ENCODE data around the gene HTR3D.
"Not testable (repeated sequence)": the region's sequence is repeated elsewhere in the genome, so short reads cannot be mapped to it uniquely, and the experiment has no call there.

HTR3D gene

GRCh38 chr3:184068344-184068743 lies 36.8 kb downstream of the HTR3D start:
- Histone ChIP-seq H3K9ac (ENCODE audit: low read depth, low read length) (no peak overlapping the region), H3K4me1 (ENCODE audit: insufficient read depth, low read length) (no peaks in the 10 kb centered on the region), H3K36me3 (ENCODE audit: insufficient read depth, low read length) (no peaks in the 10 kb centered on the region), H3K9me3 (ENCODE audit: control insufficient read depth, insufficient read depth, low read length) (peaks cover 4% of the 10 kb centered on the region)

GRCh38 chr3:184071142-184071541 lies 39.6 kb downstream of the HTR3D start:
- not testable (repeated sequence) for H3K4me1 ChIP-seq (ENCODE audit: insufficient read depth, low read length); H3K9ac ChIP-seq (ENCODE audit: low read depth, low read length); H3K36me3 ChIP-seq (ENCODE audit: insufficient read depth, low read length); H3K9me3 ChIP-seq (ENCODE audit: control insufficient read depth, insufficient read depth, low read length)

DNA sequence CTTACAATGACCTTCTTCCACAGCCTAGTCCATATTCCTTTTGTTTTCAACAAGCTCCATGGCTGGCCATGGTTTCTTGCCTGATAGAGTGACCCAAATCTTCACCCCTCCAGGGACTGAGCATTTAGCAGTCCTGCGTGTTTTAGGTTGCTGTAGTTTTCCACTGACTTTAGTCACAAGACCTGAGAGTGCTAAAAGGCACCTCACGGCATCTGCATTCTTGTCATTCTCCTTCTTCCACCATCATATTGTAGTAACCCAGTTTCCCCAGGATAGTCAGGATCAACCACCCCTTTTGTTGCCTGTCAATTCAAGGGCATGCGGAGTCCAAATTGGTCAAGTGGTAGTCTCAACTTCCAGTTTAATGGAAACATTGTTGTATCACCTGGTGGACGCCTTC lies 42.1 kb downstream of the HTR3D start:
- peaks cover 6% of the 10 kb centered on the region; the same call in 1 of the 2 replicates for H3K4me1 ChIP-seq (ENCODE audit: insufficient read depth, low read length)
- H3K9me3 ChIP-seq (ENCODE audit: control insufficient read depth, insufficient read depth, low read length), result peaks cover 4% of the 10 kb centered on the region
- no peak overlapping the region for H3K9ac ChIP-seq (ENCODE audit: low read depth, low read length)
- no peaks in the 10 kb centered on the region for H3K36me3 ChIP-seq (ENCODE audit: insufficient read depth, low read length)

DNA sequence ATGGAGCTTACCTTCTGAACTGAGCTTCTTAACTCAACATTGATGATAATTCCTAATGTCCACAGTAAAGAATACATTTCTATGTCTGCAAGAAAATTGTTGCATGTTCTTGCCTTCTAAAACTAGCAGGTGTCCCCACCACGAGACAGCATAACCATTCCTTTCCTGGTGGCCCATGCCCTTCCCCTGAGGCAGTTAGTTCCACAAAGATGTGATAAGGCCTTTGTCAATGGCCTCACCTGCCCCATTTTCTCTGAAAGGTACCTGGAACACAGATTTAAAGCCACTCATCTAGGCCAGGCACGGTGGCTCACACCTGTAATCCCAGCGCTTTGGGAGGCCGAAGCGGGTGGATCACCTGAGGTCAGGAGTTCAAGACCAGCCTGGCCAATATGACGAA lies 44.4 kb downstream of the HTR3D start:
- Histone ChIP-seq H3K9ac (ENCODE audit: low read depth, low read length) (no peak overlapping the region), H3K36me3 (ENCODE audit: insufficient read depth, low read length) (no peaks in the 10 kb centered on the region), H3K4me1 (ENCODE audit: insufficient read depth, low read length) (peaks cover 6% of the 10 kb centered on the region; the same call in 1 of the 2 replicates), H3K9me3 (ENCODE audit: control insufficient read depth, insufficient read depth, low read length) (no peaks in the 10 kb centered on the region; the same call in 1 of the 2 replicates)

- Histone ChIP-seq H3K9ac (ENCODE audit: low read depth, low read length) (no peak overlapping the region), H3K9me3 (ENCODE audit: control insufficient read depth, insufficient read depth, low read length) (no peaks in the 10 kb centered on the region), H3K36me3 (ENCODE audit: insufficient read depth, low read length) (no peaks in the 10 kb centered on the region), H3K4me1 (ENCODE audit: insufficient read depth, low read length) (peaks cover 6% of the 10 kb centered on the region; the same call in 1 of the 2 replicates)
Observed at GRCh38 chr3:184077881-184078280, 46.3 kb downstream of the HTR3D start.

GRCh38 chr3:184078851-184079250 lies 47.3 kb downstream of the HTR3D start:
- H3K9me3 ChIP-seq (ENCODE audit: control insufficient read depth, insufficient read depth, low read length), result no peaks in the 10 kb centered on the region
- no peak overlapping the region for H3K9ac ChIP-seq (ENCODE audit: low read depth, low read length)
- no peaks in the 10 kb centered on the region for H3K36me3 ChIP-seq (ENCODE audit: insufficient read depth, low read length)
- H3K4me1 ChIP-seq (ENCODE audit: insufficient read depth, low read length), result peaks cover 1% of the 10 kb centered on the region; the same call in 1 of the 2 replicates

DNA sequence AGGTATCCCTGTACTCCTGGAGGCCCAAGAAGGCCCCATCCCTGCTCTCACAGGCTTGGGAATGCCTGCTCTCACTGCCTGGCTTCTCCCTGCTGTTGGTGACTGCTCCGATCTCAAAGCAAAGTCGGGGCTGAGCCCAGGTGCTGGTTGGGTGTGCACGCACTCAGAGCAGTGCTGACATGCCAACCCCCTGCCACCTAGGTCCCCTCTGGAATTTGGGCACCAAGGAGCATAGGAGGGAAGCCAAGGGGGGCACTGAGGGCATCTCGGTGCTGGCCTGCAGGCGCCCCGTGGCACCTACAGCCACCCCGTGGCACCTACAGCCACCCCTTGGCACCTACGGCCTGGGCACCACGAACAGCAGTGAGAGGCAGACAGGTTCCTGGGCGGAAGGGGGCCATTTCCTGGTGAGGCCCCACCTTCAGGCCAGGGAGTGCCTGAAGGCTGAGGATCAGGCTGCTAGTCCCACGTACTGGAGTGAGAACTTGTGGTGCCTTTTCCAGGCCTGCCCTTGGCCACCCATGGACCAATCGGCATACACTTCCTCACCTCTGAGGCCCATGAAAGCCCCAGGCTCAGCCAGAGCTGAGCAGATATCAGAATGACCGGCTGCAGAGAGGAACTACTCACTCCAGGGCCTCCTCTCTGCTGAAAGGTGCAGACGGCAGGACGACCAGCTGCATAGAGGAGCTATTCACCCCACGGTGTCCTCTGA lies 49.7 kb downstream of the HTR3D start:
- H3K9ac ChIP-seq (ENCODE audit: low read depth, low read length), result no peak overlapping the region
- H3K36me3 ChIP-seq (ENCODE audit: insufficient read depth, low read length), result no peaks in the 10 kb centered on the region
- no peaks in the 10 kb centered on the region for H3K9me3 ChIP-seq (ENCODE audit: control insufficient read depth, insufficient read depth, low read length)
- no peaks in the 10 kb centered on the region for H3K4me1 ChIP-seq (ENCODE audit: insufficient read depth, low read length)

DNA sequence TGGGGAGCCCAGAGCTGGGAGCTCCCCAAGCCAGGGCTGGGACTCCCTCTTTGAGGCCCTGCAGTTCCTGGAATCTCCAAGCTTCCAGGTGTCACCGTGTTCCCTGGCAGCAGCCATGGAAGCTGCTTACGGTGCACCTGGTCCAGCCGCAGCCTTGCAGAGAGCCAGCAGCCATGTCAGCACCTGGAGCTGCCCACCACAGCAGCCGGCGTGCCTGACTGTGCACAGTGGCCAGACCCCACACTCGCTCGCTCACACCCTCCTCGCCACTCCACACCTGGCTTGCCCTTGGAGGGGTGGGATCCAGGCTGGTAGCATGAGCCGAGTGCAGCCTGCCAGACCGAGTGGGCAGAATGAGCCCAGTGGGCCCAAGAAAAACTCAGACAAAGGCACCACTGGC lies 50.5 kb downstream of the HTR3D start:
- H3K4me1 ChIP-seq (ENCODE audit: insufficient read depth, low read length), result no peaks in the 10 kb centered on the region
- no peak overlapping the region for H3K9ac ChIP-seq (ENCODE audit: low read depth, low read length)
- no peaks in the 10 kb centered on the region for H3K36me3 ChIP-seq (ENCODE audit: insufficient read depth, low read length)
- H3K9me3 ChIP-seq (ENCODE audit: control insufficient read depth, insufficient read depth, low read length), result no peaks in the 10 kb centered on the region

DNA sequence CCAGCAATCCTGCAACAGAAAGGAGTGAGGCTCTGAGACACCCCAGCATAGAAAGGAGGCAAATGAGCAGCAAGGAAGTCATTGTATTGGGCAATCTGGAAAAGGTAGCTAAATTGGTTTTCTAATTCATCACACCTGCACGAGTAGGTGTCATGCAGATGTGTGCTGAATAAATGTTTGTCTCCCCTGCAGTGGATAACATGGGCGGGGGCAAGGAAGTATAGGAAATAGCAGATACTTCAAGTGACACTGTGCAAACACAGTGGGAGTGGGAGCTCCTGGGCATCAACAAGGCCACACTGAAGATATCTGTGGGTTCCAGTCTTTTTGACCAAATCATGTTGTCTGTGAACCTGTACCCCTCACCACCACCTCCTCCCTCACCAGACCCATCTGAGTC lies 50.9 kb downstream of the HTR3D start:
- Histone ChIP-seq H3K4me1 (ENCODE audit: insufficient read depth, low read length) (no peaks in the 10 kb centered on the region), H3K9ac (ENCODE audit: low read depth, low read length) (no peak overlapping the region), H3K36me3 (ENCODE audit: insufficient read depth, low read length) (no peaks in the 10 kb centered on the region), H3K9me3 (ENCODE audit: control insufficient read depth, insufficient read depth, low read length) (no peaks in the 10 kb centered on the region)

DNA sequence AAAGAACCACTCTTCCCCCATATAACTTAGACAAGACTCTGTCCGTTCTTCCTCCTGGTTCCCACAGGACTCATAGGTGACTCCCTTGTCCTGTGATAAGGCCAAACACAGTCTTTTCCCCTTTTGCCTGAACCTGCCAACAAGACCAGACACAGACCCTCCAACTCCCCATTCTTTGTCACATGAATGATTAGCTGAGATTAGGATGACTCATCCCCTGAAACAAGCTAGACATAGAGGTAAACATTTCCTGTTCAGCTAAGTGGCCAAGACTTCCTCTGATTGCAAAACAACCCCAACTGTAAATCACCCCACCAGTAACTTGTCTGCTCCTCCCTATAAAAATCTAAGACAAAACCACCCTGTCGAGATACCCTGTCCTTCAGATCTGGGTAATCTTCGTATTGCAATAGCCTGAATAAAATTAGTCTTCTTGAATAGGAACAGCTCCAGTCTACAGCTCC lies 53.9 kb downstream of the HTR3D start:
- Histone ChIP-seq H3K9me3 (ENCODE audit: control insufficient read depth, insufficient read depth, low read length) (no peaks in the 10 kb centered on the region; the same call in 1 of the 2 replicates), H3K4me1 (ENCODE audit: insufficient read depth, low read length) (no peaks in the 10 kb centered on the region), H3K9ac (ENCODE audit: low read depth, low read length) (no peak overlapping the region), H3K36me3 (ENCODE audit: insufficient read depth, low read length) (no peaks in the 10 kb centered on the region)

Data from ES-I3 (cell line).